Activated naive CD4-positive, alpha-beta T cell (primary cell): Measurements from ENCODE around the gene CABP7.

ENCODE experiments used
- DNase-seq, 4 experiments: peaks; one replicate each; lab custom pipeline; 2025; lab: John Stamatoyannopoulos, UW

CABP7 gene

DNA sequence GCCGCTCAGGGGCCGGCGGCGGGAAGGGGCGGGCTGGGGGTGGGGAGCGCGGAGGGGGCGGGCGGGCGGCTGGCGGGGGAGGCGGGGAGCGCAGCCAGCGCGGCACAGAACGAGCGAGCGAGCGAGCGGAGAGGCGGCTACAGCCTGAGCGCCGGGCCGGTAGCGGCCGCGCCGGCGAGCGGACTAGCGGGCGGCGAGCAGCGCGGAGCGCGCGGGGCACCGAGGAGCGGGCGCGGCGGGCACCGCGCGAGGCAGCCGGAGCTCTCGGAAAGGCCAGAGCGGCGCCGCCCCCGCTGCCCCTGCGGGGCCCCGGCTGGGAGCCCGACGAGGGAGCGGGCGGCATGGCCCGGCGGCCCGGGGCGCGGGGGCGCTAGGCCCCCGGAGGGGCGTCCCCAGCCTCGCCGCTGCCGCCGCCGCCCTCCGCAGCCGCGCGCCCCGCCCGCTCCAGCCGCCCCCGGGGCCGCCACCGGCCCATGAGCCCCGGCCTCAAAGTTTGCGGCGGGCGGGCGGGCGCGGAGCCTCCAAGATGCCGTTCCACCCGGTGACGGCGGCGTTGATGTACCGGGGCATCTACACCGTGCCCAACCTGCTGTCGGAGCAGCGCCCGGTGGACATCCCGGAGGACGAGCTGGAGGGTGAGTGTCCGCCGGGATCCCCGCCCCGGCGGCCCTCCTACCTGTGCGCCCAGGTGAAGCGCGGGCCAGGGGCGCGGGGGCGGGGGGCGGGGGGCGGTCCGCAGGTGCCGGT, at the start of gene CABP7:
Gene CABP7, plus strand, starts transcription at position 105 of the 747 bp plus-strand sequence. Its CDS starts 422 bp downstream, at position 527.
- DNase-seq: no peak

DNA sequence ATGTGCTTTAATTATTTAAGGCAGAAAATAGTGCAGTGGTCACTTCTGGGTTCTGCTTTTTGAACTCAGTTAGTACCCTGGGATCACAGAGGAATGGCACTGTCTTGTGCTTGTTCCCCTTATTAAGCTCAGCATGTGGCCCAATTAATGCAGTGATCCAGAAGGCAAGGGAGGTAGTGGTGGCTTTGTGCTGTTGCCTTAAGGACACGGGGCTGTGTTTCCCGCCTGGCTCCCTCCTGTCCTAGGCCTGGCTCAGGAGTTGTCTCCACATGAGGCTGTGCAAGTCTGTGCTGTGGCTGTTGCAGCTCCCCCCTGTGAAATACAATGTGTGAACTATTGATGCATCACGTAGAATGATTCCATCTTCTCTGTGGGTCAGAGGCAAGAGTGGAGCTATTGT, 49.2 kb upstream of the CABP7 start:
- DNase-seq: no peak

DNA sequence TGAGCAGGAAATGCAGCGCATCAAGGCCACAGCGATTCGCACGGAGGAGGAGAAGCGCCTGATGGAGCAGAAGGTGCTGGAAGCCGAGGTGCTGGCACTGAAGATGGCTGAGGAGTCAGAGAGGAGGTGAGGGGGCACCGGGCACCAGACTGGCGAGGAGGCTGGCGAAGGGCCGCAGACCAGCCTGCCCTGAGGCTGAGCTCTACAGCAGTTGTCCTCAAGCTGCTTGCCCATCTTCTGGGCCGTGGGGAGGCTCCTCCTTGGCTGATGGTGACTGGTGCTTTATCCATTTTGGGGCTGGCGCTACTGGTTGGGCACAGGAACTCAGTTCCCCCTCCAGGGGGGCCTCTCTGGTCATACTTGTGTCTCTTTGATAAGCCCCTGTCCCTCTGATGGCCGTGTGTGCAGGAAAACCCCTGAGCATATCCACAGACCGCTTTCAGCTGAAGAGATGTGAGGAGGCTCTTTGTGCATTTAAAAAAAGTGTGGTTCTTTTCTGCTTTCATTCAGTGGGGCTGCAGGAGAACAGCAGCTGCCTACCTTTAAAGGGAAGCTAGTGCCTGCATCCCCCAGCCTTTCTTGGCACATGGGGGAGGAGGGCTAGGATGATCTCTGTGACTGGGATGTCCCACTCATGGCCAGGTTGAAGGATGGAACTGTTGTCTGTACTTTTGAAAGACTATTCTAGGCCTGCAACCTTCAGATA, 46.3 kb upstream of the CABP7 start:
- DNase-seq: no peak

DNA sequence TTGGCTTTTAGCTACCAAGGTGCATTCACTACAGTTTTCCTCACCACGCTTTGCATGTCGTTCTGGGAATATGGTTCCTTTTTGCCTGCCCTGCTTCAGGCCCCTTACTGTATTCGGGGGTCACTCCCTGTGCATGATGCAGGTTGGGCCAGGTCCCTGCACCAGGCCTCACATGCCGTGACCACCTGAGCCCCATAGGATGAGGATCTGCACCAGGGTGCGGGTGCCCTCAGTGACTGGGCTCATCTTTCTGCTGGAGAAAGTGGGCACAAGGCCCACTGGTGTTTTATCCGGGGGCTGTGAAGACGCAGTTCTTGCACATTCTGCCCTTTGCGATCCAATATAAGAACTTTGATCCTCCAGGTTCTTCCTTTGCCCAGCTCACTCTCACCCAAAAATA, 45.7 kb upstream of the CABP7 start:
- DNase-seq: no peak

DNA sequence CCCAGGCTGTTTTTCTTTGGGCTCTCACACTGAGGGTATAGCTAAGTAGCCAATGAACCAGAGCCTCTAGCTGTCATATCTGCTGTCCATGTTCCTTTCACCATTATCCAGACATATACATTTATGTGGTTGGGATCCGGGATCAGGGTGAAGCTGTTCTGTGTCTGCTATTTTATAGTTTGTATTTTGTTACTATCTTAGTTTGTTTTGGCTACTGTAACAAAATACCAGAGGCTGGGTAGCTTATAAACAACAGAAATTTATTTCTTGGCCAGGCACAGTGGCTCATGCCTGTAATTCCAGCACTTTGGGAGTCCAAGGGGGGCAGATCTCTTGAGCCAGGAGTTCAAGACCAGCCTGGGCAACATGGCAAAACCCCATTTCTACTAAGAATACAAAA, 40.5 kb upstream of the CABP7 start:
- no peak for DNase-seq

DNA sequence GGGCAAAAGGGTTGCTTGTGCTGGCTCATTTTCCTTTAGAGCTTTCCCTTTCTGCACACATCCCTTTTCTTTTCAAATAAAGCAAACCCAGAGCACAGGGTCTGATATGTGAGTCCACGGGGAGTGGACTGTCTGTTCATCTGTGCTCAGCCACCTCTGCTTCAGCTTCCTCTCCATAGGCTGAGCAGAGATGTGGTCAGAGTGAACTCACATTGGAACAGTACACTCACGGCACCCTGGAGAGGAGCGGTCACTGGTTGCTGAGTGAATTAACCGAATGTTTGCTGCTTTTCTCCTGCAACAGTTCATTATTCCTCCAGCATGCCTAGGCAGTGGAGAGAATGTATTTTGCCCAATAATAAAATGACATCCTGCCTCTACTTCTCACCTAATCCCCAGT, 36.3 kb upstream of the CABP7 start:
- no peak for DNase-seq

DNA sequence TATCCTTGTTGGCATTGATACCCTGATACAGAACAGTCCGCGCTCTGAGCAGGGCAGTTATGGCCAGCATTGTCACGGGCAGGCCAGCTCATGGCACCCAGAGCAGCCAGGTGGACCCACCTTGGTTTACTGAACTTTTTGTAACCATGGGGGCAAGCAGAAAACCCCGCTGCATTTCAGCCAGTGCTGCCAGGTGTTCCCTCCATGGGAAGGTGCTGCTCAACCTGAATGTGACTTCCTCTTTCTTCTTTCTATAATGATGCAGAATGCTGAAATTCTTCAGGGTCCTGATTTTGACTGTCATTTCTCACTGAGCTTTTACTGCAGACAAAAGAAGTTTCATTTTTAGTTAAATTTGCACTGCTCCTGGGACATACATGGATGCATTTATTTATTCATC, 35.6 kb upstream of the CABP7 start:
- DNase-seq: no peak

DNA sequence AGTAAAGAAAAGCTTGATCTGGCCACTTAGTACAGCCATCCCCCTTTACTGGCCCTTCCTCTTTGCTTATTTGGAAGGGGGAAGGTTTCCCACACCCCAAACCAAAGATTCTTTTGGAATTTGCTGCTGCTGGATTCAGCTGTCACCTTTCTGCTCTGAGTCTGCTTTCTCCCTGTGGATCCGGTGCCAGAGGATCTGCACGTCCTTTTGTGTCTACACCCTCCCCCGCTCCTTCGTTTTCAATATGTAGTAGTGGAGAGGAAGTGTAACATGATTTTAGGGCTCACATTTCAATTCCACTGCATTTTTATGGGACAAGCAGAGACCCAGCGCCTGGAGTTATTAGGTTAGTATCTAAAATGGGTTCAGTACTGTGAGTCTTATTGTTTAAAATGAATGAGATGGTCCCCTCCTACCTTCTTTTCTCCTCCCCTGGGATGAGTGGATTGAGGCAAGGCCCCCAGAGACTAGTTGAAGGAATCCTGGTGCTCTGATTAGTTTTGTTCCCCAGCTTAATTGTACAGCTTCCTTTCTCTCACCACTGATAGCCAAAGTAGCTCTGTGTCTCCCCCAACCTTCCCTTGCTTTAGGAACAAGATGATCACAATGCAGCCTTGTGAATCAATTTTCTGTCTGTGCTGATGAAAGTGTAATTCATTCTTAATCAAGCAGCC, 30.5 kb upstream of the CABP7 start:
- no peak for DNase-seq

DNA sequence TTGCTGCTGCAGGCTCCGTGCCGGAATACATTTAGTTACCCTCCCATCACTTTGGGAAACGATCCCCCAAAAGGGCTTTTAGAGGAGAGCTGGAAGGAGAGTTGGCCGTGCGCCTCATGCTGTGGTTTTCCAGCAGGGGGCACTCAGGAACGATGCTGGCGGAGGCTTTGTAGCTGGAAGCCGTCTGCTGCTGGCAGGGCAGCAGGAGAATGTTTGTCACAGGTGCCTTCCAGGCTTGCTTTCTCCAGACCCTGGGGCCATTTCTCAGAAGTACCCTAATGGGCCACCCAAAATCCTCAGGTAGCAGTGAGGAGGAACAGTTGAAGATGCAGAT, 30.0 kb upstream of the CABP7 start:
- no peak for DNase-seq

DNA sequence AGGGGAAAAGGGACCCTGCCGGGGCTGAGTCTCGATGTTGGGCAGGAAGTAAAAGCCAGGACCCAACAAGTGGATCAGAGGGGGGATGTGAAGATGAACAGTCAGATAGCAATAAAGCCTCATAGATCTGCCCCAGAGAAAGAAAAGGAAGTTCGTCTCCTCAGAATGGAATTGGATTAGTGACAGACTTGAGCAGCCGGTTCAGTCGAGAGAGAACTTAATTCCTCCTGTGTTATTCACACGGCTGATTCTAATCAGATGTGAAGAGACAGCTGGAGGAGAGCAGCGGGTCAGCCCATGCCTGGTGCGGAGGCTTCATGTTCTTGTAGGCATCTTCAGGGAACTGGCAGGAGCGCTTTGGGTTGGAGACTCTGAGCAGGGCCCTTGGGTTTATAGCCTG, 29.3 kb upstream of the CABP7 start:
- DNase-seq: no peak

DNA sequence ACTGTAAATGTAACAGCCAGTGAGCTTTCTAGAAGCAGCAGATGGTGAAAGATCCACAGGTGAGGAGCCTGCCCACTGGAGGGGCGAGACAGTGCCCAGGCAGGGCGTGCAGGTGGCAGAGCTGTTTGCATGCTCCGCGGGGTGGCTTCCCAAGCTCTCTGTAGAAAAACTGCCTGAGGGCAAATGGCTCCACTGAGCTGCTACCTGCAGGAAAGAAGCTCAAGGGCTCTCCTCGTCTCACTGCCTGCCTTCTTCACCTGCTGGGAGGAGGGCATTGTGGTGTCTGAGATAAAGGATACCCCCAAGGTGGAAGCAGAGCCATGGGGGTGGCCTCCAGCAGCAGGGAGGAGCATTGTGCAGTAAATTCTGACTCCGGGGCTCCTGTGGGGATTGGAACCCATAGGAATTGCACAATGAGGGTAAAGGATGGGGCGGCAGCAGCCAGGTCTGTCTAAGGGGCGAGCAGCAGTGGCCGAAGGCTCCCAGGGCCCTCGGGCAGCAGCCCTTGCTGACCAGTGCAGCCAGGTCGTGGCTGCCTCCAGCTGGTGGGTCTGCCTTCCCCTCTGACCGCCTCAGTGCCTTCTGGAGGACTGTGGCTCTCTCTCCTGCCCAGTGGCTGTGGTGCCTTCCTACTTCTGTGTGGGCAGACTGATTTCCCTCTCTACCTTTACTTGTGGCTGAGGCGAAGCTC, 28.0 kb upstream of the CABP7 start:
- no peak for DNase-seq

DNA sequence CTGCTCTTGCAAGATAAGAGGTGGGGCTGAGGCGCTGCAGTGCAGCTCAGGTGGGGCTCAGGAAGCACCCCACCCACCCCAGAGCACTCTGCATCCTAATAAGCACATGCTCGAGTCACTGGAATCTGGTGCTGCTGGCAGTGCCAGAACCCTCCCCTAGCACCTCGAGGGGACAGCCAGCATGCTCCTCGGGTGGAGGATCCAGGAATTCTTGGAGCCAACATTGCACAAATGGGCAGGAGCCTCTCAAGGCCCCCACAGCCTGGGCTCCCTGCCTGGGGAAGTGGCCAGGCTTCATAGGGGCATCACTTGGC, 27.5 kb upstream of the CABP7 start:
- DNase-seq: no peak

DNA sequence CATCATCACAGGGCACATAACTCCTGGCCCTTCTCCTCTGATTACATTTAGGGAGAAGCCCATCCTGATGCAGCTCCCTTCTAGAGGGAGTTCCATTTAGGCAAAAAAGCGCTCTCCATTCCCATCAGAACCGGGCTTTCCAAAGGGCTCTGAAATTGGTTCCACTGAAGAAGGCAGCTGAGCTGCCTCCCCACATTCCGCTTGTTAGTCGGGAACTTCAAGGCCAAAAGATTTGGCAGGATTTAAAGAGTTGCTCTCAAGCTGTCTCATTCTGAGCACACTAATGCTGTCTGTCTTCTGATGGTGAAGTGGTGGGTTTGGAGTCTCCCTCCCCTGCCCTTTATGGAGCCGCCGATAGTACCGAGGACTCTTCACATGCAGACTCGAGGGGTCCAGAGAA, 26.6 kb upstream of the CABP7 start:
- DNase-seq: no peak

DNA sequence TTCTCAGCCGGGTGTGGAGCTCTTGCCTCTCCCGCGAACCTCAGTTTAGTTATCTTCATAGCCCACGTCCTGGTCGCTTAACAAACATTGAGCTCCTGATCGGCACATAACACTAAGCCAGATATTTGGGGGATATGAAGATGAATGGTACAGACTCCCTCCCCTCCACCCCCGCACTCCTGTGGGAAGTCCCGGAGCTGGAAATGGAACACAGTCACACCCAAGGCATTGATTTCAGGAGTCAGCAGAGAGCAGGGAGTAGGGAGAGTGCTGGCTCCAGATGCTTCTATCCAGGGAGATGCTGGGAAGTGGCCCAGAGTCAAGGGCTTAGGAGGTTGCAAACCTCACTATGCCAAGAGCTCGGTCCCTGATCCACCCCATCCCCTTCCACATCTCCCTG, 26.1 kb upstream of the CABP7 start:
- DNase-seq: no peak

DNA sequence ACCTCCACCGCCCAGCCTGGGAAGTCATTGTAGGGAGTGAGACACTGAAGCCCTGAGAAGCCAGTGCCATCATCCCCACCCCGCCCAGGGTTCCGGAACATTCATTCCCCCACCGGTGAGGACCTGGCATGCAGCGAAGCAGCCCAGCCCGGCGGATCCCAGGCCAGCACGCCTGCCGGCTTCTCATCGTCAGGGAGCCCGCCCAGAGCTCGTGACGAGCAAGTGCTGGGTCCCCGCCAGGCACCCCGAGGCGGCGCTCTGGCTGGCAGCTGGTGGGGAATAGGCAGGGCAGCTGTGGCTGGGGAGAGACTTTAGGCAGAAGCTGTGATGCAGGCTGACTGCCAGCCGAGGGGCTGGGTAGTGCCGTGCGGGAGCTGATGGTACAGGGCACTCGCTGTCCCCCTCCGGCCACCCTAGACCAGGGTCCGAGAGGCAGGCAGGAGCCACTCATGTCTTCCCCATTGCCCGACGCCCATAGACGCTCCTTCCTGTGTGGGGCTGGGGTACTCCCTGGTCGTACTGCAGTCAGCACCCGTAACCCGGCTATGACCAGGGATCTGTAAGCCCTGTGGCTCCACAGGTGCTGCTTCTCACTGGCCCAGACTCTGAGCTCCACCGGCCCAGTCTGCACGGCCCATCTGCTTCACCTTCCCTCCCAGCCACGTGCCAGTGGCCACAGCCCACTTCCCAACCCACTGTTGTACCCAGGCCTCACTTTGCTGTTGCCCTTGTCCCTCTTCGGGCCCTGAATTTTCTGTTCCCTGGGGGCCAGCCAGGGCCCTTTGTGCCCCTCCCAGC, 24.5 kb upstream of the CABP7 start:
- no peak for DNase-seq

DNA sequence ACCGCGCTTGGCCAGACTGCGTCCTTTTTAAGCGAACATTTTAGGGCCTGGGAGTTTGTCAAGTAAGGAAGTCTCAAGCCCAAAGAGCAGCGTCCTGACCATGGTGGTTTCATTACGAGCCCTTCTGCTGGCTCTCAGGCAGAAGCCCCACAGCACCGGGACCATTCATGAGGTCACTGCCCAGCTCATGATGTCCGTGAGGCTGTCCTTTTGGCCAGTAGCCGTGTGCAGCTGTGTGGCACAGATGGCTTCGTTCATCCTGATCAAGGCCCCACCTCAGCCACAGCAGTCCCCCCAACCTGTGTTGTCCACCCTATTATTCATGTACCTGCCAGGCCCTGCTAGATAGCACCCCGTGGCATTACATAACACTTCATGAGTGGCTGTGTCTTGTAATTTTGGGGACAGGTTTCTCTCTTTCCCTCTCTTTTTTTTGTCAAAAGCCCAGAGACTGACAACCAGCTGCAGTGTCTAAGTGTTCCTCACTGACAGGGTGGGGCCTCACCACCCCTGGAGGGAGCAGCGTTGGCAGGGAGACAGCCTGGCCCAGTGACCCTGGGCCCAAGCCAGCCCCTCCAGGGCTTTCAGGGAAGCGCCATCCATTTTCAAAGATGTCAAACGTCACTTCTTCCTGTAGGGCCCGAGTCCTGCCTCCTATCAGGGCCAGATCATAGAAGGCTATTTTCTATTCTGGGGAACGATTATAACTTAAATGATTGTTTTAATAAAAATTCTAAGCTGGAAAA, 21.8 kb upstream of the CABP7 start:
- DNase-seq: no peak

DNA sequence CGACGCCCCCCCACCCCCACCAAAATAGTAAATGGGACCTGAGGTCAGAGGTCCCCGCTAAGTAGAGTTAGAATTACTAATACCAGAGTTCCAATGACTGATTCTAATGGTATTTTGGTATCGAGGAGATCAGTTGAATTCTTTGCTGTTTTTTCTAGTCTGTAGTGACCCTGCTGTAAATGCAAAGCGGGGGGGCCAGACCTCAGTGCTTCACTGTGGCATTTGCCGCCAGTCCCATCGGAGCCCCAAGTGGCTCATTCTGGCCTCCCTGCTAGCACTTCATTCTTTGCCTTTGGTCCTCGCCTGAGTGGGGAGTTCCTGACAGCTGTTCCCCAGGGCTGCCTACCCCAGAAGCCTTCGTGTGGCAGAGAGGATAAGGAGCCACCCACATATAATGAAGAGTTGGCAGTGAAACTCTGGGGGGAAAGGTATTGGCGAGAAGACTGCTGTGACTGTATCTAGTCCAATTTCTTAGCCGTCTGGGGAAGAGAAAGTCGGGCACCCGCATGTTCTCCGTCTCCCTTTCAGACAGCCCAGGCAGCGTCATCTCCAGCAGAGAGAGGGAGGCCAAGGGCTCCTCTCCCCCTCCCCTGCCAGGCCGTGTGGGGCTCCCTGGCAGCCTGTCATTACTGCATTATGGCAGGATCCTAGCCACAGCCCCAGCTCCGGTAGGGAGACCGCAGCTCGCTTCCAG, 19.4 kb upstream of the CABP7 start:
- no peak for DNase-seq

DNA sequence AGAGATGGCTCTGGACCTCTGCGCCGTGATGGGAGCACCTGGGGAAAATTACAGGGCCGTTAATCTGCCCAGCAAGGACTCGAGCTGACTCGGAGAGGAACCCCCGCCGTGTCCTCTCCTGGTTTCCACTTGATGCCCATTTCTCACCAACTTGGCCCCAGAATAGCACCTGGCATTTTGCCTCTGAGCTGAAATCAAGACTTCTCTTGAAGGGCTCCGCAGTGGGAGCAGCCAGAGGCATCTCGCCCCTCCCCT, 19.0 kb upstream of the CABP7 start:
- no peak for DNase-seq

DNA sequence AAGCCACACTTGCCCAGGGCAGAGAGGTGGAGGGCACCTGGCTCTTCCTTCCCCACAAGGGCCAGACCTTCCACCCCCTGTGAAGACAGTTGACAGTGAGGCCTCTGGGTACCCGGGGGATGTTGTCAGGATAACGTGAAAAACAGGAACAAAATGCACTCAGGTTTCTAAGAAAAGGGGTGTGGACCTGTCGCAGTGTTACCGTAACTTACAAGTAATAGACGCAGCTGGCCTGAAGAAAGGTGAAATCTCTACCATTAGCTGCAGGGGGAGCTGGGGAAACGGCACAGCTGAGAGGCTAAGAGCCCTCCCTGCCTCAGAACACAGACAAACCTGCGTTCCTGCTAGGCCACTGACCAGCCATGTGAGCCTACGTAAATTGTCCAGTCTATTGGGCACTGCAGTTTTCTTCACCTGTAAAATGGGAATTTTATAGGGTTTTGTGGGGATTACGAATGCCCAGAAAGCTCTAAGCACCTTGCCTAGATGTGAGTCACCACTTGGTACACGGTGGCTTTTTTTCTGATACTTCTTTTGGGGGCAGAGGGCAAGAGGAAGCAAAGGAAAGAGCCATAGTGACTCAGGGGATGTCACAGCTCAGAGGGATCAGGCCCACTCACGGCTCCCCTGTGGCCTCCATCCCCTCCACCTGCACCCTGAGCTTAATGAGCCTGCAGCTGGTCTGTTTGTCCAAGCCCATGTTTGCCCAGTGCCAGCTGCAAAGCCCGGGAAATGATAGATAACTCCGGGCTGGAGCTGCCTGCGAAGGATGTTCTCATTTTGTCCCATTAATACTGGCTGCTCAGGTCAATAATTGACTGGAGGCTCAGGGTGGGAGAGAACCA, 18.4 kb upstream of the CABP7 start:
- DNase-seq: no peak
